ENCODE measurements around the gene ECE1. TPM values are rescaled to one million over a fixed set of nuclear protein-coding genes. Genes with fewer than 3 reads are reported as not detected.

ECE1 gene
- polyA plus RNA-seq, 1 donor: 33.2 TPM

- DNase-seq: no peak
Measured at GRCh38 chr1:21325231-21325718, 35.0 kb upstream of the ECE1 start.

DNA sequence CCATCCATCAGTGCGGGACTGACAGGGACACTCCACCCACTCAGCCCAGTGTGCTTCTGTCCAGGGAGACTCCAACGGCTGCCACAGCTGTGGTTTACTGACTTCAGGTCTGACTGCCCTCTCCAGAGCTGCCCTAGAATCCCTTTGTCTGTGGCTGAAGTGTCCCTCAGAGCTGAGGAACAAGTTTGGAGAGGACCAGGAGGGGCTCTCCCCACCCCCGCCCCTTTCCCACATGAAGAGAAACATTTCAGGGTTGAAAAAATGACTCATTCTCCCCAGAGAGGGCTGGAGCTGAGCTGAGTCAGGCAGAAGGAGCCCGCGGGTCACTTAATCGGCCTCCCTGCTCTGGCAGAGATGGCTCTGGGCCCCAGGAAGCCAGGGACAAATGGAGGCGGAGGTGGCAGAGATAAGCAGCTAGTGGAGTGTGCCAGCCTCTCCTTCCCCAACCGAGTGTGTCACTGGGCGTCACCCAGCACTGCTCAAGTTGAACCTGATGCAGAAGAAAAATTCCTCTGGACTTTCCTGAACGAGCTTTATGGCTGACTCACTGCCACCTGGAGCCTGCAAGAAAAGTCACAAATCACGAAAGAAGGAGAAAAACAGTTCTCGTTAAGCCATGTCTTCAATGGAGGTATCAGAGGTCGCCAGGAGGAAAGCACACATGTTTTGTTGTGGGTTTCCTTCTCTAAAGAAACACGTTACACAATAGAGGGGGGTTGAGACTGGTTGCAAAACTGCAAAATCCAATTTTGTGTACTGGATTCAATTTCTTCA, 34.3 kb upstream of the ECE1 start:
- peak; percentile 72 for DNase-seq

GRCh38 chr1:21323091-21323490, 32.8 kb upstream of the ECE1 start:
- DNase-seq: no peak

- no peak for DNase-seq
Measured at GRCh38 chr1:21322681-21323016, 32.4 kb upstream of the ECE1 start.

DNA sequence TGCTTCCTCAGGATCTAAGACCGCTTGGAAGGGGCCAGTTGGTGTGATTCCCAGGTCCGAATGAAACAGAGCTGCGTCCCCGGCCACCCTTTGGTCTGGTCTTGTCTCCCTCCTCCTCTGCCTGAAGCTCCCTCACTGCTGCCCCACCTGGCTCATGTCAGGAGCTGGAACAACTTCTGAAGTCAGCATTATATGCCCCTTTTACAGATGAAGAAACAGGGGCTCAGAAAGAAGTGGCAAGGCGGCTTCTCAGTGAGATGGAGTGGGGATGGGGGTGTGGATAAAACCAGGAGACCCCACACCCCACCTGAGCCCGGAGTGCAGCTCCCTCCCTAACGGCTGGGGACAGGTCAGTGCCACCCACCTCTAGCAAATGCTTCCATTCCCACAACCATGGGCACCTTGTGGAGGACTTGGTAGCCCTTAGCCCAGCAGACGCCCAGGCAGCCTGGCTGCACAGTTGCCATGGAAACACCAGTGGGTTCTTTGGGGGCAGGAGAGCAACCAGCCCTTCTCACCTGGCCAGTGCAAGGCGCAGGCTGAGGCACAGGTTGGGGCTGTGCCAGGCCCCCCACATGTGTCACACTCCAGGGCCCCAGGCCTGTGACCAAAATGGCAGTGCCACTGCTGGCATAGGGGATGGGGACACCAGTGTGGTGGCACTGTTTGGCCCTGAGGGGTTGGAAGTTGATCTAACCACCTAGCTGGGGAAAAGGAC, 31.9 kb upstream of the ECE1 start:
- no peak for DNase-seq

- DNase-seq: no peak
Measured at GRCh38 chr1:21320410-21321108, 30.3 kb upstream of the ECE1 start.

DNA sequence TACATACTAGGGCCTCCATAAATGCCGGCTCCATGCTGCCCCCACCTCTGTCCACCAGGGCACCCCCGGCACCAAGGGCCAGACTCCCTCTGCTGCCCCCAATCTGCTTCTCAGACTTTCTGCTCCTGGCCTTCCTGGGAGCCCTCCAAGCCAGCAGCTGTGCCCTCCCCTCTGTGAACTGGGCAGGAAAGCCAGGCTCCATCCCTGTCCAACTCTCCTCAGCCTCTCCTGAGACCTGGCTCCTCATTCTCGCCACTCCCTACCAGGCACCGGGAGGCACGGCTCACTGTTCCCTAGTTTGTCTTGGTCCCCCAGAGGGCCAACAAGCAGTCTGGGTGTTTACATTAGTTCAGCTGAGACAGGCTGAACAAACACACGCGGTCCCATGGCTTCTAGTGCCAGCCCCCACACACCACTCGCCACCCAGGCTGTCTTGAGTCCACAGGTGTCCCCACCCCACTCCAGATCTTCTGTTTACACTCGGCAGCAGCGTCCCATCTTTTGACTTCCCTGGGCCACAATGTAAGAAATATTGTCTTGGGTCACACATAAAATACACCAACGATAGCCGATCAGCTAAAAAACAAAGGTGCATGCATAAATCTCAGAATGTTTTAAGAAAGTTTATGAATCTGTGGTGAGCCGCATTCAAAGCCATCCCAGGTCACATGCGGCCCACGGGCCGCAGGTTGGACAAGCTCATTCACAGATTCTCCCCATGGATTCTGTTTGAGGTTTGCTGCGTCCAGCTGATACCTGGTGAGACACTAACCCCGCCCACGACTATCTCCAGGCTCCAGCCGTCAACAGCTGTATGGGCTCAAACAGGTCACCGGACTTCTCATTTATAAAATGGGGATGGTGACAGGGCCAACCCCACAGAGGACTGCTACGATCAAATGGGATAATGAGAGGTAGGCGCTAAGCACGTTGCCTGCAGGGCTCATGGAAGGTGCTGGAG, 29.5 kb upstream of the ECE1 start:
- DNase-seq: no peak

DNA sequence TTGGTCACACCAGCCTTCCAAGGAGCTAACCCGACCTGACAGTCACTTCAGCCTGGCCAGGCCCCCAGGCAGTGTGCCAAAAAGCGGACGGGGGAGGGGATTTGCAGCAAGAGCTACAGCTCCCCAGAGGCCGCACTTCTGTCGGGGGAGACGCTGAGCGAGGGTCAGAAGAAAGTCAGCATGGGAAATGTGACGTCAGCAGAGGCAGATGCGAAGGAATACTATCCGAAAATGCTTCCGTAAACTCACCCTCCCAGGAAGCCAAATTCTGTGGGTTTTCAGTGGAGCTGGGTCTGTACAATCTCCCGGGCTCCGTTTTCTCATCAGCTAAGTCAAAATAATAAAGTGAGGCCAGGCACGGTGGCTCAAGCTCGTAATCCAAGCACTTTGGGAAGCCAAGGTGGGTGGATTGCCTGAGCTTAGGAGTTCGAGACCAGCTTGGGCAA, 28.5 kb upstream of the ECE1 start:
- DNase-seq: peak; percentile 83

- DNase-seq: no peak
Measured at GRCh38 chr1:21318057-21318713, 27.9 kb upstream of the ECE1 start.

DNA sequence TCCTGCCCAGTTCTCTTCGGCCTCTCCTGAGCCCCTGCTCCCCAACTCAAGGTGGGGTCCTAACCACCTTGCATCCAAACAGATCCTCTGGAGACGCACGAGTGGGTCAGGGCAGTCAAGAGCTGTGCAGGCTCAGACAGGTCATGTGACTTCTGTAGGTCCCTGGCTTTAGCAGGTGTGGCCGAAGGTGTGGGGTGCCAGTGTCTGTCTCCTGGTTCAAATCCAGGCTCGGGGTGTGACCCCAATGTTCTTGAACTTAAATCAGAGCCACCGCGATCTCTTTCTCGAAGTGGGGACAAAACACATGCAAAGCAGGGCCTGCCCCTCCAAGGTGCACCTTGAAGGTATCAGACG, 27.4 kb upstream of the ECE1 start:
- DNase-seq: no peak

GRCh38 chr1:21317035-21317689, 26.9 kb upstream of the ECE1 start:
- no peak for DNase-seq

GRCh38 chr1:21314743-21315396, 24.6 kb upstream of the ECE1 start:
- DNase-seq: no peak

DNA sequence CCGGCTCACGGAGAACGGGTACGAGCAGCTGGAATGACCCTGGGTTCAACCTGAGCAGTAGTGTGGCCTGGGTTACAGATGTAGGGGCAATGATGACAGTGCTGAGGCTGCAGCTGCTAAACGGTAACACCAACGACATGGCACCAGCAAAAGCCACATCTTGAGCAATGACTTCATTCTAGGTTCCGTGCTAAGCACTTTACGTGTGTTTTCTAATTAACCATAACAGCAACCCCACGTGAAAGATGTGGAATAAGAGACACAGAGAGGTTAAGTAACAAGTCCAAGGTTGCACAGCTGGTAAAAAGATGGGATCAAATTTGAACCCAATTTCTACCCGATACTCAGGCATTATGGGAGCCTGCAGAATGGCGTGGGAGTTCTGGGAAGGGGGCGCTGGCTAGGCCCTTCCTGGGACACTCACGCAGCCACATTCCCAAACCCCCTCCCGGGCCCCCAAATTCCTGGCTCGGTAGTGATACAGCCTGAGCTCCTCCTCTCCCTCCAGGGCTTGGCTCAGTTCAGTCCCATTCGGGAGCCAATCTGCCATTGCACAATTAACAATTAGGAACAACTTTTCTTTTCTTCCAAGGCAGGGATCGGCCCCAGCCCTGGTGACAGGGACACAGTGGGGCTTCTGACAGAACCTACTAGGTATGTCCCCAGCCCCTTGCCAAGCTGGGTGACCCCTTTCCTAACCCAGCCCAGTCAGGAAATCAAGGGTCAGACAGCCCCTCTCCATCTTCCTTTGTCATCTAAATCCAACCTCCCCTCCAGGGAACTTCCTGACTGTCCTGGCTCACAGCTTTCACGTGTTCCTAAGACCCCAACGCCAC, 23.8 kb upstream of the ECE1 start:
- DNase-seq: no peak

DNA sequence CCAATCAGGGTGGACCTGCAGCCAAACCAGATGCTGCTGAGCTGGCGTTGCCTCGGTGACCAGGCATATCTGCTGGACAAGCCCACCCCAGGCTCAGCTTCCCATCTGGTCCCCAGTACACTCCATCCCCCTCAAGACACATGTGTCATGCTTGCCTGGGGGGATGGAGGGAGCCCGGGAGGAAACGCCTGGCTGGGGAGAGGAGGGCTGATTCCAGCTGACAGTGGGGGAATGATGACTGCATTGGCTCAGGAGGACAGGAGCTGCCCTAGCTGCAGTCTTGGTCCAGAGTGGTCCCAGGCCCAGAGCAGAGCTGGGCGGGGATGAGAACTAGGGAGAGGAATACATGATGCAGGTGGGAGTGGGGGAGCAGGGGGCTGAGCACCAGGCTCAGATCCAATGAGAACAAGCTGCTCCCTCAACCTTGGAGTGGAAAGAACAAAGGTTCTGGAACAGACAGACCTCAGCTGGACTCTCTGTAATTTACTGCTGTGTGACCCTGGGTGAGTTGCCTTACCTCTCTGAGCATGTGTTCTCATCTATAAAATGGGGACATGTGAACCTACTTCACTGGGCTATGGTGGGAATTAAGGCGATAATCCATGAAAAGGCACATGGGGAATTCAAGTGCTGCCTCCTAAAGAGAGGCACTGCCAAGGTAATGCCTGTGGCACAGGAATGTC, 23.1 kb upstream of the ECE1 start:
- no peak for DNase-seq

- DNase-seq: no peak
Measured at GRCh38 chr1:21312407-21312992, 22.2 kb upstream of the ECE1 start.

- no peak for DNase-seq
Measured at GRCh38 chr1:21311016-21311415, 20.8 kb upstream of the ECE1 start.

DNA sequence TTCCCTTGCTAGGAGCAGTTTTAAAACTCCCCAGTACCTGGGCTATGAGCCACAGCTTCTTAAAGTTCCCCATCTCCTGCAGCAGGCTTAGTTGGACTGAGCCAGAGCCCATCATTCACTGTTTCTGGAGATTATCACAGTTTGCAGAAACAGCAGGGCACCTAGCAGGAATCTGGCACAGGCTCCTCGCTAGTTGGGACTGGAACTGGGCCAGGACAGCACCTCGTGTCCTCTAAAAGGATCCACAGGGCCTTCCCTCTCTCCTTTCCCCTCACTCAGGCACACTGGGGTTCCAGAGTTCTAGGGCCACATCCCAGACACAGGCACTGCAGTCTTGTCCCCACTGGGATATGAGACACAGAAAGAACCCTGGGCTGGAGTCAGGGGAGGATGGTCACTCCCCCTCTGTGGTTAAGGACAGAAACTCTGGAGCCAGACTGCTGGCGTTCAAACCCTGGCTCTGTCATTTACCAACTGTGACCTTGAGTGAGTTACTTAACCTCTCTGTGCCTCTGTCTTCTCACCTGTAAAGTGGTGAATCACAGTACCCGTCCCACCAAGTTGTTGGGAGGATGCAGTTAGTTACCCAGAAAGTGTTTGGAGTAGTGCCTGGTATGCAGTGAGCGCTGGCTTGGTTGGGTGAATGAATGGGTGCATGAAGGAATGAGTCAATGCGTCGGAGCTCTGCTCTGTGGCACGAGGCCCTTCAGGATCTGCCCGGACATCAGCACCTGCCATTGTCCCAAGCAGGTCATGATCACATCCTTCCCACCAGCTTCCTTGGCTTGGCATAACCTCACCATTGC, 18.8 kb upstream of the ECE1 start:
- no peak for DNase-seq

DNA sequence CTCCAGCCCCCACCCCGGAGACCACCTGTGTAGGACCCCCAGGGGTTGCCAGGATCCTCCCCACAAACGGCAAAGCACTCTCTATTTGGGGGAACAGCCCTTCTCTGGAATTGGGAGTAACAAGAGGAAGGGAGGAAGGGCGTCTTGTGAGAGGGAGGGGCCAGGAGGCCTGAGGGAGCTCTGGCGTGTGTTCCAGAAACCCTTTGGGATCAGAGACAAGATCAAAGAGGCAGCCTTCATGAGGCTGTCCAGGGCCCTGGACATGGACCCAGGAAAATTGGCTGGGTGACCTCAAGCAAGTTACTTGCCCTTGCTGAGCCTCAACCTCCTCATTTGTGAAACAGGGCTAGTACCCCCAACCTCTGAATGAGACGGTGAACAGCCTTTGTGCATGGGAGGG, 18.1 kb upstream of the ECE1 start:
- no peak for DNase-seq
